Measurements from ENCODE around the gene TMEM53. TPM values are rescaled to one million over a fixed set of nuclear protein-coding genes. Genes with fewer than 3 reads are reported as not detected.

TMEM53 gene
- total RNA-seq, 2 donors from 2014 or later = 2.7 to 6.9 TPM

DNA sequence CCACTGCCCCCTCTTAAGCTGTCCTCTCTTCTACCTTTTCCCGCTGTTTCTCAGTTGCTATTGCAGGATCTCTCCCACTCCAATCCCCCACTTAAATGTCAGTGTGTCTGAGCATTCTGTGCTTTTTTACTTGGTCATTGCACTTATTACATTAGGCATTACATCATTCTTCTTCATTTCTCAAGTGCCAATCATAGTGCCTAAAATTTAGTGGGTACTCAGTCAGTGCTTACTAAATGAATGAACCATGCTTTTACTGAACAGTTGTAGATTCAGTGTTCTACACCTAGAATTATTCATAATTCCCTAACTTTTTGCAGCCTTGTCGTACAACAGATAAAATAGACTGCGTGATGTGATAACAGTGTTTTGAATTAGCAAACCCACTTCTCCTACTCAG is 19.6 kb upstream of the TMEM53 start:
- TF ChIP-seq POLR2A (IDR thresholded peaks at IDR 0.05) (no peak), POLR2AphosphoS5 (IDR thresholded peaks at IDR 0.05) (no peak)
- TF ChIP-seq, protein P1, sequence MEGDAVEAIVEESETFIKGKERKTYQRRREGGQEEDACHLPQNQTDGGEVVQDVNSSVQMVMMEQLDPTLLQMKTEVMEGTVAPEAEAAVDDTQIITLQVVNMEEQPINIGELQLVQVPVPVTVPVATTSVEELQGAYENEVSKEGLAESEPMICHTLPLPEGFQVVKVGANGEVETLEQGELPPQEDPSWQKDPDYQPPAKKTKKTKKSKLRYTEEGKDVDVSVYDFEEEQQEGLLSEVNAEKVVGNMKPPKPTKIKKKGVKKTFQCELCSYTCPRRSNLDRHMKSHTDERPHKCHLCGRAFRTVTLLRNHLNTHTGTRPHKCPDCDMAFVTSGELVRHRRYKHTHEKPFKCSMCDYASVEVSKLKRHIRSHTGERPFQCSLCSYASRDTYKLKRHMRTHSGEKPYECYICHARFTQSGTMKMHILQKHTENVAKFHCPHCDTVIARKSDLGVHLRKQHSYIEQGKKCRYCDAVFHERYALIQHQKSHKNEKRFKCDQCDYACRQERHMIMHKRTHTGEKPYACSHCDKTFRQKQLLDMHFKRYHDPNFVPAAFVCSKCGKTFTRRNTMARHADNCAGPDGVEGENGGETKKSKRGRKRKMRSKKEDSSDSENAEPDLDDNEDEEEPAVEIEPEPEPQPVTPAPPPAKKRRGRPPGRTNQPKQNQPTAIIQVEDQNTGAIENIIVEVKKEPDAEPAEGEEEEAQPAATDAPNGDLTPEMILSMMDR (IDR thresholded peaks at IDR 0.05) = no peak
- WGBS = over 99% methylated on average over 3 of the region's 3 CpGs
- no peak for DNase-seq (ENCODE audit: low spot score)
- no peak overlapping the region for H3K27ac ChIP-seq
- no peaks in the 10 kb centered on the region for H3K9me3 ChIP-seq
- intact Hi-C loops (cut with DNase I) = no loop called here
- no peaks in the 10 kb centered on the region for H3K27me3 ChIP-seq (replicated peaks; ENCODE audit: insufficient read depth)
- no peaks in the 10 kb centered on the region for H3K36me3 ChIP-seq
- H3K4me3 ChIP-seq = no peak overlapping the region
- H3K4me1 ChIP-seq (replicated peaks) = no peaks in the 10 kb centered on the region

- DNase-seq (ENCODE audit: low spot score) = no peak
- Histone ChIP-seq H3K9me3 (no peaks in the 10 kb centered on the region), H3K27ac (no peak overlapping the region), H3K4me3 (no peak overlapping the region), H3K36me3 (no peaks in the 10 kb centered on the region), H3K27me3 (replicated peaks; ENCODE audit: insufficient read depth) (no peaks in the 10 kb centered on the region), H3K4me1 (replicated peaks) (no peaks in the 10 kb centered on the region)
- TF ChIP-seq POLR2AphosphoS5 (IDR thresholded peaks at IDR 0.05) = no peak
- TF ChIP-seq POLR2A (IDR thresholded peaks at IDR 0.05) = no peak
- intact Hi-C loops (cut with DNase I) = no loop called here
- 82% methylated on average over 2 of the region's 2 CpGs for WGBS
Measured at GRCh38 chr1:44693159-44693558, 18.9 kb upstream of the TMEM53 start.

GRCh38 chr1:44689447-44689765 is 15.1 kb upstream of the TMEM53 start:
- H3K9me3 ChIP-seq = no peaks in the 10 kb centered on the region
- intact Hi-C loops (cut with DNase I) = no loop called here
- H3K4me3 ChIP-seq = no peak overlapping the region
- no peak for DNase-seq (ENCODE audit: low spot score)
- WGBS = 65% methylated on average over 3 of the region's 3 CpGs
- TF ChIP-seq, protein P1 (IDR thresholded peaks at IDR 0.05) = no peak
- TF ChIP-seq POLR2A (IDR thresholded peaks at IDR 0.05) = no peak
- no peak for TF ChIP-seq POLR2AphosphoS5 (IDR thresholded peaks at IDR 0.05)
- no peaks in the 10 kb centered on the region for H3K36me3 ChIP-seq
- H3K27ac ChIP-seq = no peak overlapping the region
- no peaks in the 10 kb centered on the region for H3K27me3 ChIP-seq (replicated peaks; ENCODE audit: insufficient read depth)
- no peaks in the 10 kb centered on the region for H3K4me1 ChIP-seq (replicated peaks)

DNA sequence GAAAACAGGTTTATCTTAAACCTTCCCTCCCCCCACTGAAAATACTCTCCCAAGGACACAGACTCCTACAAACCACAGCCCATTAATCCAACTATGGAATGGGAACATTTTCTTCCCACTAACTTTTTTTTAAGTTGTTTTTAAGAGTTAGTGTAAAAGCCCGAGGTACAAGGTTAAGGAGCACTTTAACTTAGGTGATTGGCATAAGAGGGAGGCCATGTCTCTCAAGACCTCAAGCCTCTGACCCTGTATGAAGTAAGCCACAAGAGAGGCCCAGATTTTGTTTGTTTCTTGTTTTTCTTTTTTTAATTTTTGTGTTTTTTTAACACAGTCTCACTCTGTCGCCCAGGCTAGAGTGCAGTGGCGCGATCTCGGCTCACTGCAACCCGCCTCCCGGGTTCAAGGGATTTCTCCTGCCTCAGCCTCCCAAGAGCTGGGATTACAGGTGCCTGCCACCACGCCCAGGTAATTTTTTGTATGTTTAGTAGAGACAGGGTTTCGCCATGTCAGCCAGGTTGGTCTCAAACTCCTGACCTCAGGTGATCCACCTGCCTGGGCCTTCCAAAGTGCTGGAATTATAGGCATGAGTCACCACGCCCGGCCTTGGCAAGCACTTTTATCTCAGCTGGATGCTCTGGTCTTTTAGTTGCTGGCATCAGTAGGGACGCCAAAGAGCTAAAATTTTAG is 14.6 kb upstream of the TMEM53 start:
- TF ChIP-seq POLR2AphosphoS5 (IDR thresholded peaks at IDR 0.05) = no peak
- TF ChIP-seq, protein P1 (IDR thresholded peaks at IDR 0.05) = no peak
- TF ChIP-seq POLR2A (IDR thresholded peaks at IDR 0.05) = no peak
- no peaks in the 10 kb centered on the region for H3K9me3 ChIP-seq
- WGBS = 78% methylated on average over 12 of the region's 12 CpGs
- H3K27me3 ChIP-seq (replicated peaks; ENCODE audit: insufficient read depth) = no peaks in the 10 kb centered on the region
- H3K27ac ChIP-seq = no peak overlapping the region
- intact Hi-C loops (cut with DNase I) = no loop called here
- no peak overlapping the region for H3K4me3 ChIP-seq
- DNase-seq (ENCODE audit: low spot score) = no peak
- H3K4me1 ChIP-seq (replicated peaks) = no peaks in the 10 kb centered on the region
- no peaks in the 10 kb centered on the region for H3K36me3 ChIP-seq

- WGBS = 86% methylated on average over 8 of the region's 8 CpGs
- no peak for DNase-seq (ENCODE audit: low spot score)
- intact Hi-C loops (cut with DNase I) = no loop called here
- no peak overlapping the region for H3K27ac ChIP-seq
- no peak overlapping the region for H3K4me3 ChIP-seq
- H3K4me1 ChIP-seq (replicated peaks) = no peaks in the 10 kb centered on the region
- TF ChIP-seq, protein P1 (IDR thresholded peaks at IDR 0.05) = no peak
- TF ChIP-seq POLR2AphosphoS5 (IDR thresholded peaks at IDR 0.05) = no peak
- TF ChIP-seq POLR2A (IDR thresholded peaks at IDR 0.05) = no peak
- no peaks in the 10 kb centered on the region for H3K9me3 ChIP-seq
- no peaks in the 10 kb centered on the region for H3K36me3 ChIP-seq
- no peaks in the 10 kb centered on the region for H3K27me3 ChIP-seq (replicated peaks; ENCODE audit: insufficient read depth)
Measured at GRCh38 chr1:44685881-44686280, 11.6 kb upstream of the TMEM53 start.

Measured in prostate gland (tissue), 2 donors.